ENCODE results near the gene ANTXR1. TPM values are rescaled to one million over a fixed set of nuclear protein-coding genes. Genes with fewer than 3 reads are reported as not detected.

Gene ANTXR1
- total RNA-seq, 6 donors from 2014 or later: 11.5 to 76.4 (median 31.4) TPM

GRCh38 chr2:69163556-69163955 is 150.6 kb downstream of the ANTXR1 start:
- H3K4me3 ChIP-seq: no peak overlapping the region
- H3K27me3 ChIP-seq: no peaks in the 10 kb centered on the region
- TF ChIP-seq CTCF (IDR thresholded peaks at IDR 0.05) (no peak), POLR2AphosphoS5 (IDR thresholded peaks at IDR 0.05) (no peak), EP300 (IDR thresholded peaks at IDR 0.05) (no peak), POLR2A (IDR thresholded peaks at IDR 0.05) (no peak)
- H3K36me3 ChIP-seq: no peaks in the 10 kb centered on the region
- H3K4me1 ChIP-seq: peaks cover 35 to 49% (median 43%) of the 10 kb centered on the region in 4 donors
- no peak for ATAC-seq (ENCODE audit: low FRiP score in 2 of 2)
- 80 to 90% methylated on average over 7 of the region's 7 CpGs for whole genome bisulfite sequencing, 2 donors
- DNase-seq: no peak
- peak overlapping the region; percentile 67 to 82 (median 72) for H3K27ac ChIP-seq
- H3K9me3 ChIP-seq: no peaks in the 10 kb centered on the region

GRCh38 chr2:69164061-69164778 is 151.2 kb downstream of the ANTXR1 start:
- ATAC-seq (ENCODE audit: low FRiP score in 2 of 2) (peak in 1 of 2 donors; percentile 31), DNase-seq (no peak)
- Histone ChIP-seq H3K4me1 (peaks cover 35 to 49% (median 43%) of the 10 kb centered on the region in 4 donors), H3K27me3 (no peaks in the 10 kb centered on the region), H3K36me3 (no peaks in the 10 kb centered on the region), H3K9me3 (no peaks in the 10 kb centered on the region), H3K4me3 (no peak overlapping the region), H3K27ac (peak overlapping the region; percentile 67 to 82 (median 72))
- TF ChIP-seq POLR2AphosphoS5 (IDR thresholded peaks at IDR 0.05) (peak; percentile 49 to 58), EP300 (IDR thresholded peaks at IDR 0.05) (peak in 3 of 4 donors; percentile 5 to 67 (median 63)), CTCF (IDR thresholded peaks at IDR 0.05) (no peak), POLR2A (IDR thresholded peaks at IDR 0.05) (no peak)
- 69 to 72% methylated on average over 8 of the region's 8 CpGs for WGBS, 2 donors

GRCh38 chr2:69165091-69165880 is 152.3 kb downstream of the ANTXR1 start:
- H3K9me3 ChIP-seq: no peaks in the 10 kb centered on the region
- H3K4me1 ChIP-seq: peaks cover 35 to 49% (median 43%) of the 10 kb centered on the region in 4 donors
- TF ChIP-seq POLR2AphosphoS5 (IDR thresholded peaks at IDR 0.05) (no peak), POLR2A (IDR thresholded peaks at IDR 0.05) (no peak), EP300 (IDR thresholded peaks at IDR 0.05) (no peak)
- H3K4me3 ChIP-seq: no peak overlapping the region
- no peaks in the 10 kb centered on the region for H3K27me3 ChIP-seq
- H3K36me3 ChIP-seq: no peaks in the 10 kb centered on the region
- H3K27ac ChIP-seq: peak overlapping the region; percentile 67 to 82 (median 69)
- WGBS, 2 donors: 59 to 61% methylated on average over 10 of the region's 10 CpGs
- no peak for DNase-seq
- no peak for ATAC-seq (ENCODE audit: low FRiP score in 2 of 2)

- ATAC-seq (ENCODE audit: low FRiP score in 2 of 2) (no peak), DNase-seq (no peak)
- peaks cover 35 to 50% (median 44%) of the 10 kb centered on the region in 4 donors for H3K4me1 ChIP-seq
- 87 to 90% methylated on average over 2 of the region's 2 CpGs for WGBS, 2 donors
- H3K27ac ChIP-seq: no peak overlapping the region
- no peak for TF ChIP-seq CTCF (IDR thresholded peaks at IDR 0.05)
- no peak for TF ChIP-seq POLR2AphosphoS5 (IDR thresholded peaks at IDR 0.05)
- TF ChIP-seq POLR2A (IDR thresholded peaks at IDR 0.05): no peak
- no peak for TF ChIP-seq EP300 (IDR thresholded peaks at IDR 0.05)
- H3K4me3 ChIP-seq: no peak overlapping the region
- no peaks in the 10 kb centered on the region for H3K36me3 ChIP-seq
- H3K27me3 ChIP-seq: no peaks in the 10 kb centered on the region
- H3K9me3 ChIP-seq: no peaks in the 10 kb centered on the region
Observed at GRCh38 chr2:69166465-69166811, 153.5 kb downstream of the ANTXR1 start.

GRCh38 chr2:69166812-69167468 is 154.0 kb downstream of the ANTXR1 start:
- H3K9me3 ChIP-seq: no peaks in the 10 kb centered on the region
- TF ChIP-seq CTCF (IDR thresholded peaks at IDR 0.05): no peak
- no peak for TF ChIP-seq POLR2A (IDR thresholded peaks at IDR 0.05)
- TF ChIP-seq EP300 (IDR thresholded peaks at IDR 0.05): no peak
- no peak for TF ChIP-seq POLR2AphosphoS5 (IDR thresholded peaks at IDR 0.05)
- no peak overlapping the region for H3K4me3 ChIP-seq
- H3K36me3 ChIP-seq: no peaks in the 10 kb centered on the region
- WGBS, 2 donors: 88 to 91% methylated on average over 5 of the region's 5 CpGs
- no peak for ATAC-seq (ENCODE audit: low FRiP score in 2 of 2)
- peaks cover 33 to 46% (median 40%) of the 10 kb centered on the region in 4 donors for H3K4me1 ChIP-seq
- H3K27ac ChIP-seq: no peak overlapping the region
- H3K27me3 ChIP-seq: no peaks in the 10 kb centered on the region
- DNase-seq: no peak
